Panc1 (cell line): ENCODE data around the gene SLC16A12. TPM values are rescaled to one million over a fixed set of nuclear protein-coding genes. Genes with fewer than 3 reads are reported as not detected.
"Not testable (repeated sequence)": the region's sequence is repeated elsewhere in the genome, so short reads cannot be mapped to it uniquely, and the experiment has no call there.

Experiments used
- ATAC-seq: fragments of 200-7000 bp; cut with Tn5 transposase; 2 replicates; pipeline ENCODE4 v1.9.1; 2020; ENCODE audit warnings: mild to moderate bottlenecking, moderate library complexity
- BruUV-seq: library from RNA; stranded (reverse); fragments of 400-500 nt; replicated peaks from 2 replicates; lab custom pipeline; 2021; lab: Mats Ljungman, UMichigan
- CTCF ChIA-PET: fragments of 300-600 bp; sonication (Branson Sonifier 250); formaldehyde crosslinking; loops from one replicate; lab custom pipeline; 2022; ENCODE audit warnings: antibody characterized with exemption; lab: Charles Lee
- POLR2A ChIA-PET: fragments of 300-600 bp; sonication (Branson Sonifier 250); formaldehyde crosslinking; loops from one replicate; lab custom pipeline; 2022; ENCODE audit warnings: antibody characterized with exemption; lab: Charles Lee
- DNase-seq: peaks from one replicate; pipeline ENCODE4 v3.0.0-alpha.2; 2010; ENCODE audit warnings: low read depth, low spot score
- H3K27ac ChIP-seq: 2 replicates; pipeline ENCODE4 v1.5.1; 2011; ENCODE audit warnings: mild to moderate bottlenecking, low read length, inconsistent platforms
- H3K27me3 ChIP-seq: fragments of 200-500 bp; sonication (Bioruptor generic); 2 replicates; pipeline ENCODE4 v1.6.0; 2014; ENCODE audit warnings: low read length, inconsistent platforms; ENCODE audit not compliant: control insufficient read depth, insufficient read depth
- H3K36me3 ChIP-seq: fragments of 200-500 bp; sonication (Bioruptor generic); 2 replicates; pipeline ENCODE4 v1.5.1; 2014; ENCODE audit warnings: inconsistent platforms, mild to moderate bottlenecking, low read length, moderate library complexity; ENCODE audit not compliant: control insufficient read depth, insufficient read depth
- H3K4me1 ChIP-seq: 2 replicates; pipeline ENCODE4 v1.5.1; 2011; ENCODE audit warnings: inconsistent platforms, mild to moderate bottlenecking, low read length, moderate library complexity; ENCODE audit not compliant: control insufficient read depth, insufficient read depth
- H3K4me3 ChIP-seq, 2 experiments: 2 replicates each; pipeline ENCODE4 v1.5.1; 2011 to 2012; ENCODE audit warnings: low read depth in 2 of 2, low read length in 2 of 2, mild to moderate bottlenecking in 2 of 2, inconsistent platforms in 1 of 2, moderate library complexity in 1 of 2
- H3K9me3 ChIP-seq: fragments of 200-500 bp; sonication (Bioruptor generic); 2 replicates; pipeline ENCODE4 v1.5.1; 2014; ENCODE audit warnings: low read depth, mild to moderate bottlenecking, inconsistent platforms, low read length, moderate library complexity; ENCODE audit not compliant: control insufficient read depth, insufficient read depth
- CTCF ChIP-seq: fragments of 450-650 bp; IDR thresholded peaks from 2 replicates; pipeline ENCODE4 v1.5.1; 2017; ENCODE audit warnings: mild to moderate bottlenecking
- POLR2AphosphoS5 ChIP-seq: IDR thresholded peaks from 2 replicates; pipeline ENCODE4 v1.6.1; 2012; ENCODE audit warnings: mild to moderate bottlenecking, low read depth, low read length, moderate library complexity
- REST ChIP-seq, 2 experiments: IDR thresholded peaks; 2 replicates each; pipeline ENCODE4 v1.6.1; 2011 to 2012; ENCODE audit warnings: low read depth in 2 of 2, control low read depth in 1 of 2, low read length in 1 of 2, mild to moderate bottlenecking in 1 of 2, moderate library complexity in 1 of 2; ENCODE audit not compliant: insufficient read depth in 1 of 2
- SIN3A ChIP-seq: IDR thresholded peaks from 2 replicates; pipeline ENCODE4 v1.6.1; 2012; ENCODE audit warnings: low read depth, mild to moderate bottlenecking, low read length, moderate library complexity, borderline replicate concordance; ENCODE audit not compliant: insufficient read depth
- TCF7L2 ChIP-seq: IDR thresholded peaks from 2 replicates; pipeline ENCODE4 v1.6.1; 2011; ENCODE audit warnings: mild to moderate bottlenecking, low read depth, low read length, inconsistent platforms
- in situ Hi-C: cut with HindIII; loops from 2 replicates; pipeline ENCODE4 v1.10.0; 2016; ENCODE audit warnings: low sequenced_read_pairs, low pct_unique_long_range_greater_than_20kb
- intact Hi-C: fragments of 100-400 bp; cut with micrococcal nuclease; formaldehyde crosslinking; loops from one replicate; pipeline ENCODE4 v1.10.0; 2022; ENCODE audit not compliant: unreplicated experiment
- total RNA-seq: library from RNA; stranded (reverse); gene quantifications from one replicate; pipeline ENCODE4 v1.2.1, GENCODE V29; 2021; ENCODE audit not compliant: unreplicated experiment

Gene SLC16A12
- total RNA-seq, 1 experiment from 2014 or later, result not detected

GRCh38 chr10:89391907-89392756, 143.3 kb downstream of the SLC16A12 start, which contains the start of gene IFIT1:
IFIT1 (plus strand) TSS chr10:89392623; CDS start chr10:89392713, 90 bp downstream.
- Histone ChIP-seq H3K36me3 (no peaks in the 10 kb centered on the region), H3K27me3 (no peaks in the 10 kb centered on the region), H3K9me3 (no peaks in the 10 kb centered on the region), H3K4me3 (peak within 1 kb of the TSS; percentile 49 to 91), H3K4me1 (peaks cover 30% of the 10 kb centered on the region), H3K27ac (peak within 1 kb of the TSS; percentile 82)
- in situ Hi-C loops (no loop called here), intact Hi-C loops (no loop called here)
- TF ChIP-seq SIN3A (0 out of 2 replicates have a peak, but pooled peaks have one; percentile 35), POLR2AphosphoS5 (no peak; the same call in 1 of the 2 replicates), TCF7L2 (no peak), REST (IDR thresholded peaks at IDR 0.05; ENCODE audit: insufficient read depth in 1 of 2, low read depth in 2 of 2, low read length in 1 of 2) (no peak), CTCF (peak; percentile 25; the same call in 1 of the 2 replicates)
- ATAC-seq, result peak; percentile 94
- ChIA-PET POLR2A (no interaction called here), CTCF (interaction anchor here (0.7 kb wide), 1 partner anchor 420 kb away, joined by 18 read pairs; no protein-coding TSS in a partner anchor)
- BruUV-seq, result no TSS peak
- no peak for DNase-seq

- POLR2A ChIA-PET, ATAC-seq, H3K4me3 ChIP-seq, H3K9me3 ChIP-seq, in situ Hi-C loops, H3K27ac ChIP-seq, H3K27me3 ChIP-seq, BruUV-seq, intact Hi-C loops, CTCF ChIA-PET, H3K36me3 ChIP-seq, DNase-seq: not testable (repeated sequence)
- H3K4me1 ChIP-seq, result peaks cover 31% of the 10 kb centered on the region
Observed at GRCh38 chr10:89391226-89391576, 144.2 kb downstream of the SLC16A12 start.
